ENCODE results near the gene CTNNA3. TPM values are rescaled to one million over a fixed set of nuclear protein-coding genes. Genes with fewer than 3 reads are reported as not detected.

Gene CTNNA3
- total and polyA plus RNA-seq, 12 donors: 2.0 to 213 (median 171) TPM

- Histone ChIP-seq H3K4me1 (peaks cover 0 to 29% (median 10%) of the 10 kb centered on the region in 9 donors), H3K27ac (no peak overlapping the region), H3K27me3 (no peaks in the 10 kb centered on the region), H3K9me3 (no peaks in the 10 kb centered on the region), H3K4me3 (no peak overlapping the region), H3K36me3 (no peaks in the 10 kb centered on the region)
- DNase-seq (no peak), ATAC-seq (no peak)
- no peak for TF ChIP-seq CTCF (IDR thresholded peaks at IDR 0.05)
- 38 to 97% methylated on average over 1 of the region's 1 CpG for WGBS, 2 donors
- intact Hi-C loops (cut with DNase I): no loop called here
These were observed 862.1 kb downstream of the CTNNA3 start for GRCh38 chr10:66833861-66834260.

- WGBS, 2 donors: 69 to 87% methylated on average over 3 of the region's 3 CpGs
- Histone ChIP-seq H3K27me3 (no peaks in the 10 kb centered on the region), H3K4me1 (peaks cover 0 to 27% (median 10%) of the 10 kb centered on the region in 9 donors), H3K4me3 (no peak overlapping the region), H3K9me3 (no peaks in the 10 kb centered on the region), H3K36me3 (no peaks in the 10 kb centered on the region), H3K27ac (no peak overlapping the region)
- intact Hi-C loops (cut with DNase I): no loop called here
- ATAC-seq (no peak), DNase-seq (no peak)
- TF ChIP-seq CTCF (IDR thresholded peaks at IDR 0.05): no peak
These were observed 863.1 kb downstream of the CTNNA3 start for GRCh38 chr10:66832781-66833422.

GRCh38 chr10:66828957-66829356 is 867.0 kb downstream of the CTNNA3 start:
- no peak for ATAC-seq
- Histone ChIP-seq H3K9me3 (no peaks in the 10 kb centered on the region), H3K4me3 (no peak overlapping the region), H3K27me3 (no peaks in the 10 kb centered on the region), H3K27ac (no peak overlapping the region), H3K36me3 (no peaks in the 10 kb centered on the region), H3K4me1 (no peaks in the 10 kb centered on the region)
- 94 to 99% methylated on average over 2 of the region's 2 CpGs for WGBS, 2 donors
- TF ChIP-seq CTCF (IDR thresholded peaks at IDR 0.05): no peak
- intact Hi-C loops (cut with DNase I): no loop called here
- no peak for DNase-seq

GRCh38 chr10:66827353-66827752 is 868.6 kb downstream of the CTNNA3 start:
- TF ChIP-seq CTCF (IDR thresholded peaks at IDR 0.05): no peak
- DNase-seq: no peak
- H3K4me3 ChIP-seq: no peak overlapping the region
- H3K36me3 ChIP-seq: no peaks in the 10 kb centered on the region
- no peak for ATAC-seq
- peaks cover 0 to 4% (median 0%) of the 10 kb centered on the region in 9 donors for H3K4me1 ChIP-seq
- intact Hi-C loops (cut with DNase I): no loop called here
- H3K9me3 ChIP-seq: no peaks in the 10 kb centered on the region
- 68 to 72% methylated on average over 1 of the region's 1 CpG for WGBS, 2 donors
- no peaks in the 10 kb centered on the region for H3K27me3 ChIP-seq
- H3K27ac ChIP-seq: no peak overlapping the region
